HEK293T (cell line): ENCODE results near the gene OSTN.

Source experiments
- BHLHE40 ChIP-seq: fragments of 450-650 bp; IDR thresholded peaks from 2 replicates; pipeline ENCODE4 v1.6.1; 2016; ENCODE audit warnings: mild to moderate bottlenecking, moderate library complexity, borderline replicate concordance
- ELF4 ChIP-seq: fragments of 450-650 bp; IDR thresholded peaks from 2 replicates; pipeline ENCODE4 v1.6.1; 2017; ENCODE audit warnings: antibody characterized with exemption
- FOXM1 ChIP-seq: fragments of 450-650 bp; IDR thresholded peaks from 2 replicates; pipeline ENCODE4 v1.6.1; 2017; ENCODE audit warnings: mild to moderate bottlenecking, borderline replicate concordance
- L3MBTL2 ChIP-seq: fragments of 450-650 bp; conservative IDR thresholded peaks from 2 replicates; pipeline ENCODE4 v1.6.1; 2016; ENCODE audit warnings: mild to moderate bottlenecking
- SP1 ChIP-seq: fragments of 450-650 bp; IDR thresholded peaks from 2 replicates; pipeline ENCODE4 v1.6.1; 2017
- TARDBP ChIP-seq: fragments of 450-650 bp; IDR thresholded peaks from 2 replicates; pipeline ENCODE4 v1.6.1; 2016
- ZNF384 ChIP-seq: fragments of 450-650 bp; IDR thresholded peaks from 2 replicates; pipeline ENCODE4 v1.6.1; 2016

GRCh38 chr3:191282251-191283185 lies 83.5 kb downstream of the OSTN start:
- no peak for TF ChIP-seq L3MBTL2
- TF ChIP-seq SP1 = no peak
- no peak for TF ChIP-seq BHLHE40
- no peak for TF ChIP-seq ELF4
- no peak for TF ChIP-seq TARDBP
- no peak for TF ChIP-seq FOXM1
- TF ChIP-seq ZNF384 = no peak
